ENCODE measurements around the gene AK5. TPM values are rescaled to one million over a fixed set of nuclear protein-coding genes. Genes with fewer than 3 reads are reported as not detected.

Gene AK5
- total and polyA plus RNA-seq, 2 of the 13 experiments (the other 11 are each of a cell fraction or from before 2014, with no cell fraction given): not detected

DNA sequence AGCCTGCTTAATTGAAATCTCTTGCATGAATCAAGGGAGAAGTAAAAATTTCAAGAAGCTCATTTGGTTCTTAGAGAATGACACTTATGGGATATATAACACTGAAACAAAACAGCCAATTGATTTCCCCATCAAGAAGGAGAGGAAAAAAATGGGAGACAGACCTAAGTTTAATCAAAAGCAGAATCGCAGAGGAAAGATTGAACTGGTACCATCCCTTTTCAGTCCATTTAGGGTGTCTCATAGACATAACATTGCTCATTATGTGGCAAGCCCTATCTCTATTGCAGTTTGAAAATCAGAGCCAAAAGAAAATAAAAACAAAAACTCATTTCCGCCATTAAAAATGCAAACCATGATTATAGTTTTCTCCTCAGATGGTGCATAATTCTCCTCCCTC lies 119.6 kb downstream of the AK5 start (continued):
- TF ChIP-seq, protein P1, sequence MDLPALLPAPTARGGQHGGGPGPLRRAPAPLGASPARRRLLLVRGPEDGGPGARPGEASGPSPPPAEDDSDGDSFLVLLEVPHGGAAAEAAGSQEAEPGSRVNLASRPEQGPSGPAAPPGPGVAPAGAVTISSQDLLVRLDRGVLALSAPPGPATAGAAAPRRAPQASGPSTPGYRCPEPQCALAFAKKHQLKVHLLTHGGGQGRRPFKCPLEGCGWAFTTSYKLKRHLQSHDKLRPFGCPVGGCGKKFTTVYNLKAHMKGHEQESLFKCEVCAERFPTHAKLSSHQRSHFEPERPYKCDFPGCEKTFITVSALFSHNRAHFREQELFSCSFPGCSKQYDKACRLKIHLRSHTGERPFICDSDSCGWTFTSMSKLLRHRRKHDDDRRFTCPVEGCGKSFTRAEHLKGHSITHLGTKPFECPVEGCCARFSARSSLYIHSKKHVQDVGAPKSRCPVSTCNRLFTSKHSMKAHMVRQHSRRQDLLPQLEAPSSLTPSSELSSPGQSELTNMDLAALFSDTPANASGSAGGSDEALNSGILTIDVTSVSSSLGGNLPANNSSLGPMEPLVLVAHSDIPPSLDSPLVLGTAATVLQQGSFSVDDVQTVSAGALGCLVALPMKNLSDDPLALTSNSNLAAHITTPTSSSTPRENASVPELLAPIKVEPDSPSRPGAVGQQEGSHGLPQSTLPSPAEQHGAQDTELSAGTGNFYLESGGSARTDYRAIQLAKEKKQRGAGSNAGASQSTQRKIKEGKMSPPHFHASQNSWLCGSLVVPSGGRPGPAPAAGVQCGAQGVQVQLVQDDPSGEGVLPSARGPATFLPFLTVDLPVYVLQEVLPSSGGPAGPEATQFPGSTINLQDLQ (CRISPR knock-in tag; IDR thresholded peaks at IDR 0.05): no peak
- TF ChIP-seq, protein P2, sequence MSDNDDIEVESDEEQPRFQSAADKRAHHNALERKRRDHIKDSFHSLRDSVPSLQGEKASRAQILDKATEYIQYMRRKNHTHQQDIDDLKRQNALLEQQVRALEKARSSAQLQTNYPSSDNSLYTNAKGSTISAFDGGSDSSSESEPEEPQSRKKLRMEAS (IDR thresholded peaks at IDR 0.05): no peak
- TF ChIP-seq, protein P3, sequence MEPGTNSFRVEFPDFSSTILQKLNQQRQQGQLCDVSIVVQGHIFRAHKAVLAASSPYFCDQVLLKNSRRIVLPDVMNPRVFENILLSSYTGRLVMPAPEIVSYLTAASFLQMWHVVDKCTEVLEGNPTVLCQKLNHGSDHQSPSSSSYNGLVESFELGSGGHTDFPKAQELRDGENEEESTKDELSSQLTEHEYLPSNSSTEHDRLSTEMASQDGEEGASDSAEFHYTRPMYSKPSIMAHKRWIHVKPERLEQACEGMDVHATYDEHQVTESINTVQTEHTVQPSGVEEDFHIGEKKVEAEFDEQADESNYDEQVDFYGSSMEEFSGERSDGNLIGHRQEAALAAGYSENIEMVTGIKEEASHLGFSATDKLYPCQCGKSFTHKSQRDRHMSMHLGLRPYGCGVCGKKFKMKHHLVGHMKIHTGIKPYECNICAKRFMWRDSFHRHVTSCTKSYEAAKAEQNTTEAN (CRISPR knock-in tag; conservative IDR thresholded peaks at IDR 0.05): no peak
- TF ChIP-seq HNF4G (IDR thresholded peaks at IDR 0.05; ENCODE audit: borderline replicate concordance, low read depth, low read length) (no peak), HNF4G (CRISPR knock-in tag; IDR thresholded peaks at IDR 0.05; ENCODE audit: borderline replicate concordance, low read depth) (no peak), SNAPC2 (CRISPR knock-in tag; IDR thresholded peaks at IDR 0.05) (no peak), ZSCAN21 (CRISPR knock-in tag; IDR thresholded peaks at IDR 0.05; ENCODE audit: borderline replicate concordance) (no peak), ZNF292 (CRISPR knock-in tag; IDR thresholded peaks at IDR 0.05; ENCODE audit: borderline replicate concordance, low read depth) (no peak), ZNF337 (CRISPR knock-in tag; IDR thresholded peaks at IDR 0.05; ENCODE audit: borderline replicate concordance, low read depth) (no peak)
- TF ChIP-seq, protein P4, sequence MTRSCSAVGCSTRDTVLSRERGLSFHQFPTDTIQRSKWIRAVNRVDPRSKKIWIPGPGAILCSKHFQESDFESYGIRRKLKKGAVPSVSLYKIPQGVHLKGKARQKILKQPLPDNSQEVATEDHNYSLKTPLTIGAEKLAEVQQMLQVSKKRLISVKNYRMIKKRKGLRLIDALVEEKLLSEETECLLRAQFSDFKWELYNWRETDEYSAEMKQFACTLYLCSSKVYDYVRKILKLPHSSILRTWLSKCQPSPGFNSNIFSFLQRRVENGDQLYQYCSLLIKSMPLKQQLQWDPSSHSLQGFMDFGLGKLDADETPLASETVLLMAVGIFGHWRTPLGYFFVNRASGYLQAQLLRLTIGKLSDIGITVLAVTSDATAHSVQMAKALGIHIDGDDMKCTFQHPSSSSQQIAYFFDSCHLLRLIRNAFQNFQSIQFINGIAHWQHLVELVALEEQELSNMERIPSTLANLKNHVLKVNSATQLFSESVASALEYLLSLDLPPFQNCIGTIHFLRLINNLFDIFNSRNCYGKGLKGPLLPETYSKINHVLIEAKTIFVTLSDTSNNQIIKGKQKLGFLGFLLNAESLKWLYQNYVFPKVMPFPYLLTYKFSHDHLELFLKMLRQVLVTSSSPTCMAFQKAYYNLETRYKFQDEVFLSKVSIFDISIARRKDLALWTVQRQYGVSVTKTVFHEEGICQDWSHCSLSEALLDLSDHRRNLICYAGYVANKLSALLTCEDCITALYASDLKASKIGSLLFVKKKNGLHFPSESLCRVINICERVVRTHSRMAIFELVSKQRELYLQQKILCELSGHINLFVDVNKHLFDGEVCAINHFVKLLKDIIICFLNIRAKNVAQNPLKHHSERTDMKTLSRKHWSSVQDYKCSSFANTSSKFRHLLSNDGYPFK (CRISPR knock-in tag; IDR thresholded peaks at IDR 0.05; ENCODE audit: borderline replicate concordance): no peak
